Measurements from ENCODE around the gene ANGPTL5.

Gene ANGPTL5

GRCh38 chr11:101917226-101917625, 904 bp upstream of the ANGPTL5 start:
- DNase-seq (ENCODE audit: low read depth): no peak
- TF ChIP-seq CTCF (conservative IDR thresholded peaks at IDR 0.05; ENCODE audit: control insufficient read depth, insufficient read depth, low read depth, low read length): no peak

GRCh38 chr11:101915791-101916291, 481 bp downstream of the ANGPTL5 start:
- TF ChIP-seq CTCF (conservative IDR thresholded peaks at IDR 0.05; ENCODE audit: control insufficient read depth, insufficient read depth, low read depth, low read length): no peak
- peak; percentile 89 for DNase-seq (ENCODE audit: low read depth)
- peak overlapping the region; percentile 83 for H3K4me3 ChIP-seq (ENCODE audit: control insufficient read depth, low read depth, low read length)

More at GRCh38 chr11:101917226-101917625, 904 bp upstream of the ANGPTL5 start:
- no peak overlapping the region for H3K4me3 ChIP-seq (ENCODE audit: control insufficient read depth, low read depth, low read length)

- peak within 1 kb of the TSS; percentile 83 for H3K4me3 ChIP-seq (ENCODE audit: control insufficient read depth, low read depth, low read length)
- TF ChIP-seq CTCF (conservative IDR thresholded peaks at IDR 0.05; ENCODE audit: control insufficient read depth, insufficient read depth, low read depth, low read length): peak; percentile 33
- DNase-seq (ENCODE audit: low read depth): peak; percentile 93
These were observed 1.4 kb downstream of the ANGPTL5 start, which contains the start of gene CEP126 for GRCh38 chr11:101914738-101915426. Gene CEP126 (plus strand): TSS chr11:101915010. CDS start chr11:101915285, 275 bp downstream.

- peak; percentile 57 for DNase-seq (ENCODE audit: low read depth)
- peak overlapping the region; percentile 83 for H3K4me3 ChIP-seq (ENCODE audit: control insufficient read depth, low read depth, low read length)
- TF ChIP-seq CTCF (conservative IDR thresholded peaks at IDR 0.05; ENCODE audit: control insufficient read depth, insufficient read depth, low read depth, low read length): no peak
These were observed 2.0 kb downstream of the ANGPTL5 start for GRCh38 chr11:101914341-101914737.

- no peak for TF ChIP-seq CTCF (conservative IDR thresholded peaks at IDR 0.05; ENCODE audit: control insufficient read depth, insufficient read depth, low read depth, low read length)
- no peak overlapping the region for H3K4me3 ChIP-seq (ENCODE audit: control insufficient read depth, low read depth, low read length)
- DNase-seq (ENCODE audit: low read depth): no peak
These were observed 2.7 kb downstream of the ANGPTL5 start for GRCh38 chr11:101913656-101914055.

- DNase-seq (ENCODE audit: low read depth): peak; percentile 26
- no peak for TF ChIP-seq CTCF (conservative IDR thresholded peaks at IDR 0.05; ENCODE audit: control insufficient read depth, insufficient read depth, low read depth, low read length)
- no peak overlapping the region for H3K4me3 ChIP-seq (ENCODE audit: control insufficient read depth, low read depth, low read length)
These were observed 3.5 kb downstream of the ANGPTL5 start for GRCh38 chr11:101912823-101913284.
